ENCODE results near the gene MIR17HG.

The MIR17HG gene

GRCh38 chr13:91369441-91369831, 21.9 kb downstream of the MIR17HG start:
- DNase-seq: peak; percentile 78

GRCh38 chr13:91370501-91370900, 23.0 kb downstream of the MIR17HG start:
- DNase-seq: no peak

GRCh38 chr13:91372911-91373310, 25.4 kb downstream of the MIR17HG start:
- DNase-seq: no peak

GRCh38 chr13:91375116-91375729, 27.7 kb downstream of the MIR17HG start:
- DNase-seq: peak; percentile 14

GRCh38 chr13:91381371-91381770, 33.9 kb downstream of the MIR17HG start:
- peak; percentile 20 for DNase-seq

- no peak for DNase-seq
Measured at GRCh38 chr13:91383836-91384235, 36.3 kb downstream of the MIR17HG start.

GRCh38 chr13:91384896-91385295, 37.4 kb downstream of the MIR17HG start:
- no peak for DNase-seq

- no peak for DNase-seq
Measured at GRCh38 chr13:91389186-91389585, 41.7 kb downstream of the MIR17HG start.

GRCh38 chr13:91397595-91397994, 50.1 kb downstream of the MIR17HG start:
- DNase-seq: no peak

GRCh38 chr13:91398413-91399188, 51.1 kb downstream of the MIR17HG start, which contains the start of gene GPC5:
GPC5 (plus strand) TSS chr13:91398621.
- peak; percentile 39 for DNase-seq

- no peak for DNase-seq
Measured at GRCh38 chr13:91399189-91400062, 51.9 kb downstream of the MIR17HG start.

GRCh38 chr13:91400063-91400399, 52.5 kb downstream of the MIR17HG start:
- no peak for DNase-seq

- DNase-seq: no peak
Measured at GRCh38 chr13:91400671-91401070, 53.2 kb downstream of the MIR17HG start.

GRCh38 chr13:91401920-91402319, 54.4 kb downstream of the MIR17HG start:
- DNase-seq: no peak
